Stimulated activated CD4-positive, alpha-beta T cell treated with anti-CD3 and anti-CD28 coated beads, TNF-alpha, amount 100 ng/mL, for 48 hours (primary cell): ENCODE data around the gene NFIA.

Source experiments
- DNase-seq, 3 donors: peaks; one replicate each; pipeline ENCODE4 v3.0.0-alpha.2; 2020; ENCODE audit warnings: low read depth in 3 of 3

The NFIA gene

GRCh38 chr1:61332796-61333195 is 250.4 kb downstream of the NFIA start:
- no peak for DNase-seq

- DNase-seq, result no peak
Observed at GRCh38 chr1:61334718-61335589, 252.6 kb downstream of the NFIA start.

- DNase-seq, result no peak
Observed at GRCh38 chr1:61337037-61337436, 254.7 kb downstream of the NFIA start.

GRCh38 chr1:61337441-61337951 is 255.1 kb downstream of the NFIA start:
- DNase-seq, result no peak

GRCh38 chr1:61337981-61338848 is 255.9 kb downstream of the NFIA start:
- DNase-seq, result no peak

- DNase-seq, result no peak
Observed at GRCh38 chr1:61338899-61339298, 256.5 kb downstream of the NFIA start.

- no peak for DNase-seq
Observed at GRCh38 chr1:61341426-61341825, 259.1 kb downstream of the NFIA start.

DNA sequence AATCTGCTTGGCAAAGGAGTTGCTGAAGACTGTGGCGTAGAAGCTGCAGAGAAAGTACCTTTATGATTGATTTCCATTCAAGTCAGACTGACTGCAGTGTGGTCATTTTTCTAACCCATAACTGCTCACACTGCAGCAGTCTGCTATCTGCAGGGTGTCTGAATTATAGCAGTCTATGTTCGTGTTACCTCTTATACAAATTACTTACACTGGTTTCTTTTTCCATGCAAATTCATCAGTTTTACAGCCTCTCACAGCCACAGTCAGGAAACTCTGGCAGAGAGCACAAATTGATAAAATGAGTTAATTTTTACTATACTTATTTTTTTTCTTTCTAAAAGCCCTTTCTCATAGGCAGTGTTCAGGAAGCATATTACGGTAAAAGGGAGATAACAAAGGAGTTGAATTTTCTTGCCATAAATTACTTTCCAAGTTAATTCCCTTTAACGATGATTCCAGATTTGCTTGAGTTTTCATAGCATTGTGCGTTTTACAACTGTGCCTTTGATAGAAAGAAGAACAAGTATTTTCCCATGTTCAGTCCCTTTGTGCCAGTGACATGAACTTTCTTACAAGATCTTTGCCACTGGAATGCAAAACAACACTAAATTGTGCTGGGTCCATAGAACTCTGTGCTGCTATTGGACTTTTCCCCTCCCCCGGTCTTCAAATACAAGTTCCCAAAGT is 261.5 kb downstream of the NFIA start:
- no peak for DNase-seq

- no peak for DNase-seq
Observed at GRCh38 chr1:61344696-61345095, 262.3 kb downstream of the NFIA start.

- DNase-seq, result no peak
Observed at GRCh38 chr1:61348025-61348665, 265.8 kb downstream of the NFIA start.

- DNase-seq, result no peak
Observed at GRCh38 chr1:61352845-61353435, 270.6 kb downstream of the NFIA start.

DNA sequence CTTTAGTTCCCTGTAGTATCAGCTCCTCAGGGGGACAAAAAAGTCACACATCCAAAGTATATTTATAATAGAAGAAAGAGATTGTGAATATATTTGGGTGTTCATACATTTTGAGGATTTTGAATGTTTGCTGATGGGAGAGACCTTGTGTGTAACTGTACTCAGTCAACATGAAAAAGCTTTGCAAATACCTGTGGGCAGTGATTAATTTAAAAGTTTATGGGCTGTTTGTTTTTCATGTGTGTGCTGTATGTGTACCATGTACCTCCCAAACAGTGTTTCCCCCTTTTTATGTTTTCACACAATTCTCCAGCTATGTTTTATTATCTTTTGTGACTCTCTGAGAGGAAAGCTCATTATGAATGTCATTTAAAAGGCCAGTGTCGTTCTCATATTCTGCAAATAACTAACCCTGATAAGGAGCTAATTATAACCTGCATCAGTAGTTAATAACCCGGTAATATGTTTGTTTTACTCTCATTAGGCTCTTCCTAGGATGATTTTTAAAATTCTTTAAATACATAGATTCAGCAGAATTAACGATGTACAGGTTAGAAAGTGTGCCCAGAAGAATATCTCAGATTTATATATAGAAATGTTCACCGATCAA is 271.5 kb downstream of the NFIA start:
- no peak for DNase-seq

- no peak for DNase-seq
Observed at GRCh38 chr1:61356016-61356415, 273.7 kb downstream of the NFIA start.

- DNase-seq, result no peak
Observed at GRCh38 chr1:61356995-61357394, 274.6 kb downstream of the NFIA start.

GRCh38 chr1:61357539-61357938 is 275.2 kb downstream of the NFIA start:
- DNase-seq, result no peak

- DNase-seq, result no peak
Observed at GRCh38 chr1:61358770-61359455, 276.6 kb downstream of the NFIA start.

DNA sequence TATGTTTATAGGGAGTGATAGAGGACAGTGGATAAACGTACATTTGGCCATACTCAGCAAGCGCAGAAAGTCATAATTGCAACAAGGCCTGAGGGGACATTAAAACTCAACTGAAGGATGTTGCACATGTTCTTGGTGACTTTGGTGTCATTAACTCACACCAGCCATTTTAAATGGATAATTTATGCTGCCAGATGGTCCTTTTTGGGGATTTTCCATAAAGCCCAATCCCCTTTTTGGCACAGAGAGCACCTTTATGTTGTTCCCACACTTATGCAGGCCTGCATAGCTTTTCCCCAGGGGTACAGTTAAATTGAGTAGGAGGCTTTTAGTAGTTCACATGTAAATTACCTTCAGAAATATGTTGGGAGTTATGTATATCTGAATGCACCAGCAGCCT is 279.6 kb downstream of the NFIA start:
- DNase-seq, result no peak

DNA sequence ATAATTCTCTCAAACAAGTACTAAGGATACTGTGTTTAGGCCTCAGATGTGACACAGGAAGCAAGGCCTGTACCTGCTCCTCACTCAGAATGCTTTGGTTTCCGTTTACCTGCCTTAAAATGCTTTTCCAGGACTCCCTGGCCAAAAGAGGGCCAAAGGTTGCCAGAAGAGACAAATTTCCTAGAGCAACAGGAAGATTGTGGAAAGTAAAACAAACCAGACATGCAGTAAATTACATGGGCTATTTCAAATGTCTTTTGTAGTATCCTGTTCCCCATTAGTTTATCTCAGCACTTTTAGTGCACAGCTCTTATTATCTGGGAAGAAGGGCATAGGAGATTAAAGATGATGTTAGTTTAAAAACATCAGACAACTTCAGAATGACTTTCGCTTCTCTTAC is 280.0 kb downstream of the NFIA start:
- no peak for DNase-seq

DNA sequence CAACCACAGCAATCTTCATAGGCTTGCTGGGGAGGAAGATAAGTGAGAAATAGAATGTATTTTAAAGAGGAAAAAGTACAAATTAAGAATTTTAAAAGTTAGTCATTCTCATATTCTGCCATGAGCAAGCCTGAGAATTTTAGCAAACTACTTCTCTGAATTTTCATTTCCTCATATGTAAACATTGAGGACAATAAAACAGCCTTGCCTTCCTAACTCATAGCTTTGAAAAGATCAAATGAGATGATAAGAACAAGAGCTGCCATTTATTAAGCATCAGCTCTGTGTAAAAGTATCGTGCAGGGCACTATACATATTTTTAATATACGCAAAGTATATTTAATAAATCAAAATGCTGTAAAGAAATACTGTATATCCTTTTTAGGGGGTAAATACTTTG is 286.0 kb downstream of the NFIA start:
- DNase-seq, result no peak

- DNase-seq, result no peak
Observed at GRCh38 chr1:61368876-61369275, 286.5 kb downstream of the NFIA start.
